GM12874 (cell line): ENCODE measurements around the gene LRFN3.

Source experiments
- TF ChIP-seq, protein P1 (sequence below): IDR thresholded peaks from 2 replicates; pipeline ENCODE4 v1.5.1; 2011; ENCODE audit warnings: low read depth, mild to moderate bottlenecking, control low read depth, low read length, moderate library complexity; ENCODE audit not compliant: insufficient read depth

Gene LRFN3

GRCh38 chr19:35987571-35987896, 51.4 kb downstream of the LRFN3 start:
- TF ChIP-seq, protein P1, sequence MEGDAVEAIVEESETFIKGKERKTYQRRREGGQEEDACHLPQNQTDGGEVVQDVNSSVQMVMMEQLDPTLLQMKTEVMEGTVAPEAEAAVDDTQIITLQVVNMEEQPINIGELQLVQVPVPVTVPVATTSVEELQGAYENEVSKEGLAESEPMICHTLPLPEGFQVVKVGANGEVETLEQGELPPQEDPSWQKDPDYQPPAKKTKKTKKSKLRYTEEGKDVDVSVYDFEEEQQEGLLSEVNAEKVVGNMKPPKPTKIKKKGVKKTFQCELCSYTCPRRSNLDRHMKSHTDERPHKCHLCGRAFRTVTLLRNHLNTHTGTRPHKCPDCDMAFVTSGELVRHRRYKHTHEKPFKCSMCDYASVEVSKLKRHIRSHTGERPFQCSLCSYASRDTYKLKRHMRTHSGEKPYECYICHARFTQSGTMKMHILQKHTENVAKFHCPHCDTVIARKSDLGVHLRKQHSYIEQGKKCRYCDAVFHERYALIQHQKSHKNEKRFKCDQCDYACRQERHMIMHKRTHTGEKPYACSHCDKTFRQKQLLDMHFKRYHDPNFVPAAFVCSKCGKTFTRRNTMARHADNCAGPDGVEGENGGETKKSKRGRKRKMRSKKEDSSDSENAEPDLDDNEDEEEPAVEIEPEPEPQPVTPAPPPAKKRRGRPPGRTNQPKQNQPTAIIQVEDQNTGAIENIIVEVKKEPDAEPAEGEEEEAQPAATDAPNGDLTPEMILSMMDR: no peak

DNA sequence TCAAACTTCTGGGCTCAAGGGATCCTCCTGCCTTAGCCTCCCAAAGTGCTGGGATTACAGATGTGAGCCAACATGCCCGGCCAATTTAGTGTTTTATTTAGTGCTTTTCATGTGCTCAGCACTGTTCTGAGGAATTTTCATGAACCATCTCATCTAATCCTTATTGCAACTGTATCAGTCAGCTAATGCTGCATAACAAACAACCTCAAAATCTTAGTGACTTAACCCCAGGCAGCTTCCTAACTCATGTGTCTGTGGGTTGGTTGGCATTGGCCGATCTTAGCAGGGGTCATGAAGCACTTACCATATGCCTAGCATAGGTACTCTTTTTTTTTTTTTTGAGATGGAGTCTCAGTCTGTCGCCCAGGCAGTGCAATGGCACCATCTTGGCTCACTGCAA, 52.6 kb downstream of the LRFN3 start:
- TF ChIP-seq, protein P1: no peak

DNA sequence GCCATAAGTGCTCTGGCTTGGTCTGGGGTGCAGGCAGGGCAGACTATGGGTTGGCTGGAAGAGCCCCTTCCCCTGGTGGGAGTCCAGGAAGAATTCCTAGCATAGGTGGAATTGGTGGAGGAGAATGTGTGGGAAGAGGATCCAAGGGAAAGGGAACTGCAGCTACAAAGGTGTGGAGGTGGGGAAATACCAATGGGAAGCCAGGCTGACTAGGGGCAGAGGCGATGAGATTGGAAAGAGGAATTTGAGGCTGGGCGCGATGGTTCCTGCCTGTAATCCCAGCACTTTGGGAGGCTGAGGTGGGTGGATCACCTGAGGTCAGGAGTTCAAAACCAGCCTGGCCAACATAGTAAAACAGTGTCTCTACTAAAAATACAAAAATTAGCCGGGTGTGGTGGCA, 54.0 kb downstream of the LRFN3 start:
- TF ChIP-seq, protein P1: no peak

DNA sequence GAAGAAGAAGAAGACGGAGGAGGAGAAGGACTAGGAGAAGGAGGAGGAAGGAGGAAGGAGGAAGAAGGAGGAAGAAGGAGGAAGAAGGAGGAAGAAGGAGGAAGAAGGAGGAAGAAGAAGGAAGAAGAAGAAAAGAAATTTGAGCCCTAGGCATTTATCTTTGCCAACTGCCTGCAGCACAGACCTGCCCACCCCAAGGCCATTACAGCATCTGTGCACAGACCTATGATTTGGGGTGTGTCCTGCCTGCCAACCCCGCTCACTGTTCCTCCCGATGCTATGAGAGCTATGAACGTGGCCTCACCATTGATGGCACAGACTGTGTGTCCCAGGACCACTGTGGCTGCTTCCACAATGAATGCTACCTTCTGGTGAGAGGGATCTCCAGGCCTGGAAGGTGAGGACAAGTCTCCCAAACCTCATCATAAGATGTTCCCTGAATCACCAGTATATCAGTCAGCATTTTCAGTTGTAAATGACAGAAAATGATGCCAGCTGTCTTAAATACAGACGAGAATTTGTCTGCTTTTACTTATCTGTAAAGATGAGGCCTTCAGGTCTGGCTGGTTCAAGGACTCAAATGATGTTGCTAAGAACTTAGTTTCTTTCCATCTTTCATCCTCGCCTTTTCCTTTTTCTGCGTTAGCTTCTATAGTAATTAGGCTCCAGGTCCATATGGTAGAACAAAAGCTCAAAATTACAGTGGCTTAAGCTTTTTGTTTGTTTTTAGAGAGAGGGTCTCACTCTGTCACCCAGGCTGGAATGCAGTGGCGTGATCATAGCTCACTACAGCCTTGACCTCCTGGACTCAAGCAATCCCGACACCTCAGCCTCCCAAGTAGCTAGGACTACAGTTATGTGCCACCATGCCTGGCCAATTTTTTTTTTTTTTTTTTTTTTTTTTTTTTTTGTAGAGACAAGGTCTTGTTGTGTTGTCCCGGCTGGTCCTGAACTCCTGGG, 54.9 kb downstream of the LRFN3 start:
- TF ChIP-seq, protein P1: no peak

DNA sequence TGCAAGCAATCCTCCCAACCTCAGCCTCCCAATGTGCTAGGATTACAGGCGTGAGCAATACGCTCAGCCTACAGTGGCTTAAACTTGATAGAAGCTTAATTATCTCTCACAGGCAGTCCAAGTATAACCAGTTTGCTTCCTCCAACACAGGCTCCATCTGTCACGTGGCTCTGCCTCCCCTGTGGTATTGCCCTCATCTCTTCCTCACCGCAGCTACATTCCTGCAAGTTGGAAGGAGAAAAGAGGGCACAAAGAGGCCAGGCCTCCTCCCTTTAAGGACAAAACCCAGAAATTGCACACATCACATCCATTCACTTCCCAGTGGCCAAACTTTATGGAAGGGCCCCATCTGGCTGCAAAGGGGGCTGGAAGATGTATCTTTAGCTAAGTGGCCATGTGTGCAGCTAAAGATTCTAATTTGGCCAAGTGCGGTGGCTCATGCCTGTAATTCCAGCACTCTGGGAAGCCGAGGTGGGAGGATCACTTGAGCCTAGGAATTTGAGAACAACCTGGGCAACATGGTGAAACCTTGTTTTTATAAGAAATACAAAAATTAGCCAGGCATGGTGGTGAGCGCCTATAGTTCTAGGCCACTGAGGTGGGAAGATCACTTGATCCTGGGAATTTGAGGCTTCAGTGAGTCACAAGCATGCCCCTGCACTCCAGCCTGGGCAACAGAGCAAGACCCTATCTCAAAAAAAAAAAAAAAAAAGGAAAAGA, 55.7 kb downstream of the LRFN3 start:
- TF ChIP-seq, protein P1: no peak

- TF ChIP-seq, protein P1: no peak
Measured at GRCh38 chr19:35992907-35993765, 57.0 kb downstream of the LRFN3 start.
